ENCODE measurements around the gene MBOAT2.

MBOAT2 gene

GRCh38 chr2:8817221-8817620 lies 186.3 kb downstream of the MBOAT2 start:
- H3K9me3 ChIP-seq (ENCODE audit: insufficient read depth, low read length, severe bottlenecking): no peaks in the 10 kb centered on the region
- H3K27ac ChIP-seq (ENCODE audit: low read length): no peak overlapping the region
- H3K36me3 ChIP-seq (ENCODE audit: insufficient read depth, low read length): peaks cover 49% of the 10 kb centered on the region
- TF ChIP-seq EZH2 (IDR thresholded peaks at IDR 0.05; ENCODE audit: borderline replicate concordance, low read depth, low read length, severe bottlenecking): no peak
- TF ChIP-seq CTCF (IDR thresholded peaks at IDR 0.05; ENCODE audit: borderline replicate concordance, extremely low read depth, low read length, poor library complexity, severe bottlenecking): no peak
- no peak overlapping the region for H3K4me3 ChIP-seq (ENCODE audit: low read depth in 1 of 2, low read length in 2 of 2)
- H3K9ac ChIP-seq (ENCODE audit: low read depth, low read length): no peak overlapping the region
- ATAC-seq (ENCODE audit: insufficient read depth, low read depth) (no peak), DNase-seq (no peak)
- no peak overlapping the region for H3K4me2 ChIP-seq (ENCODE audit: insufficient read depth, low read length)
- H3K27me3 ChIP-seq (ENCODE audit: insufficient read depth, low read length, poor library complexity): no peaks in the 10 kb centered on the region
- no peaks in the 10 kb centered on the region for H3K79me2 ChIP-seq (ENCODE audit: insufficient read depth, low read length)
- H3K4me1 ChIP-seq (ENCODE audit: insufficient read depth, low read length): no peaks in the 10 kb centered on the region
- no peak overlapping the region for H2AFZ ChIP-seq (ENCODE audit: low read depth, low read length)
- peaks cover 5% of the 10 kb centered on the region; the same call in 1 of the 2 replicates for H4K20me1 ChIP-seq (ENCODE audit: insufficient read depth, low read length)

GRCh38 chr2:8806885-8807704 lies 196.4 kb downstream of the MBOAT2 start:
- Histone ChIP-seq H3K4me1 (ENCODE audit: insufficient read depth, low read length) (no peaks in the 10 kb centered on the region), H3K36me3 (ENCODE audit: insufficient read depth, low read length) (peaks cover 70% of the 10 kb centered on the region)

GRCh38 chr2:8805278-8806210 lies 197.9 kb downstream of the MBOAT2 start:
- no peaks in the 10 kb centered on the region for H4K20me1 ChIP-seq (ENCODE audit: insufficient read depth, low read length)
- ATAC-seq (ENCODE audit: insufficient read depth, low read depth) (no peak), DNase-seq (no peak)
- H3K4me1 ChIP-seq (ENCODE audit: insufficient read depth, low read length): no peaks in the 10 kb centered on the region
- no peak for TF ChIP-seq CTCF (IDR thresholded peaks at IDR 0.05; ENCODE audit: borderline replicate concordance, extremely low read depth, low read length, poor library complexity, severe bottlenecking)
- no peak for TF ChIP-seq EZH2 (IDR thresholded peaks at IDR 0.05; ENCODE audit: borderline replicate concordance, low read depth, low read length, severe bottlenecking)
- no peaks in the 10 kb centered on the region for H3K27me3 ChIP-seq (ENCODE audit: insufficient read depth, low read length, poor library complexity)
- H3K9ac ChIP-seq (ENCODE audit: low read depth, low read length): no peak overlapping the region
- no peak overlapping the region for H3K27ac ChIP-seq (ENCODE audit: low read length)
- H3K79me2 ChIP-seq (ENCODE audit: insufficient read depth, low read length): no peaks in the 10 kb centered on the region
- H2AFZ ChIP-seq (ENCODE audit: low read depth, low read length): no peak overlapping the region
- H3K4me3 ChIP-seq (ENCODE audit: low read depth in 1 of 2, low read length in 2 of 2): no peak overlapping the region
- H3K9me3 ChIP-seq (ENCODE audit: insufficient read depth, low read length, severe bottlenecking): no peaks in the 10 kb centered on the region
- no peak overlapping the region for H3K4me2 ChIP-seq (ENCODE audit: insufficient read depth, low read length)
- H3K36me3 ChIP-seq (ENCODE audit: insufficient read depth, low read length): peaks cover 69% of the 10 kb centered on the region

More at GRCh38 chr2:8806885-8807704, 196.4 kb downstream of the MBOAT2 start:
- Histone ChIP-seq H3K4me2 (ENCODE audit: insufficient read depth, low read length) (no peak overlapping the region), H3K79me2 (ENCODE audit: insufficient read depth, low read length) (no peaks in the 10 kb centered on the region), H4K20me1 (ENCODE audit: insufficient read depth, low read length) (no peaks in the 10 kb centered on the region), H3K4me3 (ENCODE audit: low read depth in 1 of 2, low read length in 2 of 2) (no peak overlapping the region), H3K9ac (ENCODE audit: low read depth, low read length) (no peak overlapping the region), H3K27ac (ENCODE audit: low read length) (no peak overlapping the region), H3K9me3 (ENCODE audit: insufficient read depth, low read length, severe bottlenecking) (no peaks in the 10 kb centered on the region), H3K27me3 (ENCODE audit: insufficient read depth, low read length, poor library complexity) (no peaks in the 10 kb centered on the region), H2AFZ (ENCODE audit: low read depth, low read length) (no peak overlapping the region)
- DNase-seq: no peak
- TF ChIP-seq EZH2 (IDR thresholded peaks at IDR 0.05; ENCODE audit: borderline replicate concordance, low read depth, low read length, severe bottlenecking) (no peak), CTCF (IDR thresholded peaks at IDR 0.05; ENCODE audit: borderline replicate concordance, extremely low read depth, low read length, poor library complexity, severe bottlenecking) (no peak)
- ATAC-seq (ENCODE audit: insufficient read depth, low read depth): no peak
